HG03039 (cell line): ENCODE measurements around the gene CHGA.

Experiments
- ATAC-seq: cut with Tn5 transposase; IDR thresholded peaks from one replicate; pipeline ENCODE4 v1.9.1; 2021; ENCODE audit warnings: mild to moderate bottlenecking, moderate library complexity; ENCODE audit not compliant: unreplicated experiment

The CHGA gene

GRCh38 chr14:92929689-92930608 lies 7.0 kb downstream of the CHGA start:
- no peak for ATAC-seq

- ATAC-seq = no peak
These were observed 8.0 kb downstream of the CHGA start for GRCh38 chr14:92930737-92931602.

- no peak for ATAC-seq
These were observed 8.9 kb downstream of the CHGA start for GRCh38 chr14:92931681-92932447.

- ATAC-seq = no peak
These were observed 9.8 kb downstream of the CHGA start for GRCh38 chr14:92932448-92933395.

GRCh38 chr14:92933481-92933880 lies 10.5 kb downstream of the CHGA start:
- no peak for ATAC-seq

GRCh38 chr14:92934196-92935085 lies 11.5 kb downstream of the CHGA start:
- ATAC-seq = no peak

- no peak for ATAC-seq
These were observed 12.5 kb downstream of the CHGA start for GRCh38 chr14:92935446-92935845.

- no peak for ATAC-seq
These were observed 13.1 kb downstream of the CHGA start for GRCh38 chr14:92936085-92936484.

GRCh38 chr14:92937051-92937937 lies 14.3 kb downstream of the CHGA start:
- ATAC-seq = no peak

- no peak for ATAC-seq
These were observed 15.4 kb downstream of the CHGA start for GRCh38 chr14:92938235-92938875.

- ATAC-seq = no peak
These were observed 16.1 kb downstream of the CHGA start for GRCh38 chr14:92938890-92939671.

GRCh38 chr14:92939699-92940098 lies 16.7 kb downstream of the CHGA start:
- ATAC-seq = no peak

GRCh38 chr14:92940543-92940942 lies 17.6 kb downstream of the CHGA start:
- ATAC-seq = no peak

- no peak for ATAC-seq
These were observed 18.6 kb downstream of the CHGA start for GRCh38 chr14:92941531-92941930.

- no peak for ATAC-seq
These were observed 19.2 kb downstream of the CHGA start for GRCh38 chr14:92942136-92942535.

- ATAC-seq = no peak
These were observed 19.6 kb downstream of the CHGA start for GRCh38 chr14:92942576-92942975.
